Ovary (tissue), 9 donors: ENCODE data around the gene ALPG. TPM values are rescaled to one million over a fixed set of nuclear protein-coding genes. Genes with fewer than 3 reads are reported as not detected.
"Not testable (repeated sequence)": the region's sequence is repeated elsewhere in the genome, so short reads cannot be mapped to it uniquely, and the experiment has no call there.

ENCODE experiments used
- DNase-seq, 5 donors: peaks; one replicate each; pipeline ENCODE4 v3.0.0-alpha.2; 2019 to 2020
- H3K27ac ChIP-seq, 2 donors: fragments of 200-600 bp; one replicate each; pipeline versions ENCODE4 v1.5.1 to v1.8.0; 2019 to 2022
- H3K27me3 ChIP-seq: fragments of 200-600 bp; one replicate; pipeline ENCODE4 v1.8.0; 2022
- H3K36me3 ChIP-seq: fragments of 200-600 bp; sonication (generic); one replicate; pipeline ENCODE4 v1.5.1; 2019
- H3K4me1 ChIP-seq: one replicate; pipeline ENCODE4 v1.8.1; 2013; ENCODE audit warnings: mild to moderate bottlenecking, moderate library complexity; ENCODE audit not compliant: insufficient read depth
- H3K4me3 ChIP-seq: fragments of 200-600 bp; sonication (generic); one replicate; pipeline ENCODE4 v1.5.1; 2017
- H3K9me3 ChIP-seq, 2 donors: fragments of 200-600 bp in 1 of 2; sonication (generic) in 1 of 2; one replicate each; pipeline versions ENCODE4 v1.5.1 to v1.8.1; 2013 to 2019; ENCODE audit warnings: mild to moderate bottlenecking in 1 of 2, moderate library complexity in 1 of 2
- CTCF ChIP-seq, 3 donors: fragments of 450-650 bp in 2 of 3; fragments of 200-600 bp in 1 of 3; IDR thresholded peaks; one replicate each; pipeline versions ENCODE4 v1.5.1 to v1.8.0; 2016 to 2022; ENCODE audit warnings: antibody characterized with exemption in 3 of 3, mild to moderate bottlenecking in 1 of 3
- EP300 ChIP-seq: sonication (generic); formaldehyde crosslinking; IDR thresholded peaks from one replicate; pipeline ENCODE4 v1.6.1; 2017; ENCODE audit warnings: antibody characterized with exemption
- POLR2A ChIP-seq: fragments of 450-650 bp; IDR thresholded peaks from one replicate; pipeline ENCODE4 v1.6.1; 2017; ENCODE audit warnings: antibody characterized with exemption, mild to moderate bottlenecking, moderate library complexity
- WGBS, 3 donors: extraction: QIAGEN DNeasy Blood & Tissue Kit in 1 of 3; methylation state at CpG; one replicate each; pipeline versions ENCODE4 v1.1.5 to v1.1.7; 2013 to 2017; 5-methylcytosine and 5-hydroxymethylcytosine counted together
- intact Hi-C, 4 donors: fragments of 100-400 bp; cut with DNase I; formaldehyde crosslinking; loops; one replicate each; pipeline versions ENCODE4 v1.11.0 to v1.15.1; 2022 to 2023
- polyA plus RNA-seq, 2 donors: library from polyadenylated mRNA; stranded (reverse); fragments of 200-250 nt in 1 of 2; fragments of 350-450 nt in 1 of 2; fragmentation: Illumina TruSeq in 1 of 2; extraction: RNeasy Lipid Tissue Mini Kit (QIAGEN cat#74804) in 1 of 2; gene quantifications; one replicate each; pipeline ENCODE4 v1.2.3, GENCODE V29; 2013 to 2014
- total RNA-seq, 7 donors: library from RNA; depleted of rRNA in 2 of 7; stranded (reverse); fragments of >200 nt in 2 of 7; fragmentation: NEBNext Ultra II Directional in 3 of 7; extraction: Animal tissue kit (Norgen Biotek cat#: 25700) in 3 of 7; gene quantifications; one replicate each; pipeline versions ENCODE4 v1.1.0 to v1.2.4, GENCODE V29; 2016 to 2023
- donor health status: DM: no; HTN: no; CAD: no; lungs with moderate emphysema.
- donor health status: DM: no; HTN: no; CAD: no.
- donor health status: Bipolar disorder and iron deficiency.
- donor health status: DM: yes; HTN: yes; CAD: no.
- donor health status: DM: no; HTN: no; CAD: no.
- donor health status: DM: yes; HTN: yes; CAD: no.

ALPG gene
- total and polyA plus RNA-seq, 9 donors: 0.02 to 0.36 (median 0.11) TPM; not detected in 6

GRCh38 chr2:232363784-232364615 is 42.6 kb upstream of the ALPG start:
- 56 to 67% (median 66%) methylated on average over 14 of the region's 14 CpGs for WGBS, 3 donors
- Histone ChIP-seq H3K27ac (no peak overlapping the region), H3K36me3 (no peaks in the 10 kb centered on the region), H3K9me3 (no peaks in the 10 kb centered on the region), H3K4me1 (no peaks in the 10 kb centered on the region), H3K4me3 (no peak overlapping the region), H3K27me3 (no peaks in the 10 kb centered on the region)
- intact Hi-C loops: no loop called here
- peak in 1 of 5 donors; percentile 21 for DNase-seq
- TF ChIP-seq POLR2A (no peak), CTCF (IDR thresholded peaks at IDR 0.05) (no peak), EP300 (no peak)

DNA sequence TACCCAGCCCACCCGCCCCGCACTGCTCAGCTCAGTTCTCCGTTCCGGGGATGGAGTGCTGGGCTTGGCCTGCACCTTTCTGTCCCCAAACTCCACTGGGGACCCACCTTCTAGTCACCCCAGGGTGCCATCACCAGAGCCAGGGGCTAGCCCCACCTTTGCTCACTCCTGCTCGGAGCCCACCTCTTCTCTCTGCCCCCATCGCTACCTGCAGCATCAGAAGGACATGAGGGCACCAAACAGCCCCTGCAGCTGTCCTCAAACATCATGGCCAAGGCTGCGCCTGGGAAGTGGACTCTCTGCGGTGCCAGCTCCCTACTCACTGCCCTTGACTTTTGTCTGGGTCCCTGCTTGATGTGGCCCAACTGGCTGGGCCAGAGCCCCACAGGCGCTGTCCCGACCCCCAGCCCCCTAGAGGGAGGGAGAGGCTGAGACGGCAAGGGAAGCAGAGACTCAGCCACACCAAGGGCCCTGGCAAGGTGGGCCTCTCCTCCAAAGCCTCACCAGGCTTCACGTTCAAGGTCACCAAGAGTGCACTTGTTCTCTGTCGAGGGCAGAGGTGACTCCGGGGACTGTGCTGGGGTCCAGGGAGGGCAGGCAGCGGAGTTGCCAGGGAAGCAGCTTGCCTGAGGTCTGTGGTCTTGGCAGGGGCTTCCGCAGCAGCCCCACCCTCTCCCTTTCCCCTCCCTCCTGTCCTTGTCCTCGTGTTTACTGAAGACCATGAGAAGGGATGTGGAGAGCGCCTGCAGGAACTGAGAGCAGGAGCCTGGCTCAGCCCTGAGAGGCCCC is 41.6 kb upstream of the ALPG start:
- H3K4me1 ChIP-seq, H3K27ac ChIP-seq, H3K9me3 ChIP-seq, H3K27me3 ChIP-seq, H3K36me3 ChIP-seq, H3K4me3 ChIP-seq, intact Hi-C loops: not testable (repeated sequence)
- DNase-seq: peak in 1 of 5 donors; percentile 31
- whole genome bisulfite sequencing, 3 donors: 77 to 85% (median 78%) methylated on average over 18 of the region's 18 CpGs

GRCh38 chr2:232365621-232366321 is 40.9 kb upstream of the ALPG start:
- Histone ChIP-seq H3K4me1 (no peaks in the 10 kb centered on the region), H3K27me3 (no peaks in the 10 kb centered on the region), H3K36me3 (no peaks in the 10 kb centered on the region), H3K4me3 (no peak overlapping the region), H3K9me3 (no peaks in the 10 kb centered on the region), H3K27ac (no peak overlapping the region)
- intact Hi-C loops: no loop called here
- TF ChIP-seq CTCF (IDR thresholded peaks at IDR 0.05) (no peak), POLR2A (no peak), EP300 (no peak)
- peak in 1 of 5 donors; percentile 27 for DNase-seq
- 75 to 82% (median 81%) methylated on average over 18 to 20 of the region's 20 CpGs for WGBS, 3 donors

DNA sequence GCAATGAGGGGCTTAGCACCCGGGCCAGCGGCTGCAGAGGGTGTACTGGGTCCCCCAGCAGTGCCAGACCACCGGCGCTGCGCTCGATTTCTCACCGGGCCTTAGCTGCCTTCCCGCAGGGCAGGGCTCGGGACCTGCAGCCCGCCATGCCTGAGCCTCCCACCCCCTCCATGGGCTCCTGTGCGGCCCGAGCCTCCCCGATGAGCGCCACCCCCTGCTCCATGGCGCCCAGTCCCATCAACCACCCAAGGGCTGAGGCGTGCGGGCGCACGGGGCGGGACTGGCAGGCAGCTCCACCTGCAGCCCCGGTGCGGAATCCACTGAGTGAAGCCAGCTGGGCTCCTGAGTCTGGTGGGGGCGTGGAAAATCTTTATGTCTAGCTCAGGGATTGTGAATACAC is 40.2 kb upstream of the ALPG start:
- H3K4me3 ChIP-seq, H3K9me3 ChIP-seq, H3K4me1 ChIP-seq, intact Hi-C loops, H3K36me3 ChIP-seq, H3K27me3 ChIP-seq, H3K27ac ChIP-seq: not testable (repeated sequence)
- 88 to 92% (median 91%) methylated on average over 15 to 22 of the region's 23 CpGs for WGBS, 3 donors
- peak in 1 of 5 donors; percentile 19 for DNase-seq

DNA sequence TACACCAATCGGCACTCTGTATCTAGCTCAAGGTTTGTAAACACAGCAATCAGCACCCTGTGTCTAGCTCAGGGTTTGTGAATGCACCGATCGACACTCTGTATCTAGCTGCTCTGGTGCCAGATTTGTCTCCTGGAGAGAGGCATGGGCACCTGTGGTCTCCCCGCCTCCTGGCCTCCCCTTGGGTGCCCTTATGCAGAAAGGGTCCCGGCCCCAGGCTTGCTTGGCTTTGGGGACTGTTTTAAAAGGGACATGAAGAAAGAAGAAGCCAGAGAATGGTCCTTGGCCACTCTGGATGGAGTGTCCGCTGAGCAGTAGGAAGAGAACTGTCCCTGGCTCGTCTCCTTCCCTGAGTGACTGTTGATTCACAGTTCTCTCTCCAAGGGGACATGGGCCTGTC is 39.6 kb upstream of the ALPG start:
- no peak overlapping the region for H3K27ac ChIP-seq
- intact Hi-C loops: no loop called here
- no peak for DNase-seq
- WGBS, 3 donors: 70 to 77% (median 76%) methylated on average over 7 of the region's 7 CpGs
- H3K9me3 ChIP-seq: no peaks in the 10 kb centered on the region
- no peaks in the 10 kb centered on the region for H3K27me3 ChIP-seq
- H3K4me1 ChIP-seq: no peaks in the 10 kb centered on the region
- TF ChIP-seq POLR2A: no peak
- H3K4me3 ChIP-seq: no peak overlapping the region
- H3K36me3 ChIP-seq: no peaks in the 10 kb centered on the region
